IMR-90 (cell line): ENCODE results near the gene KCNS1. TPM values are rescaled to one million over a fixed set of nuclear protein-coding genes. Genes with fewer than 3 reads are reported as not detected.

Experiments used
- ATAC-seq: fragments of 200-7000 bp; cut with Tn5 transposase; 2 replicates; pipeline ENCODE4 v1.9.1; 2020; ENCODE audit warnings: low read depth, mild to moderate bottlenecking, moderate library complexity
- BruUV-seq: library from RNA; stranded (reverse); fragments of 400-500 nt; replicated peaks from 2 replicates; lab custom pipeline; 2021; lab: Mats Ljungman, UMichigan
- CTCF ChIA-PET: fragments of 300-600 bp; formaldehyde crosslinking; extraction: SDS; loops from one replicate; lab custom pipeline; 2021; ENCODE audit warnings: antibody characterized with exemption; lab: Yijun Ruan, JAX
- POLR2A ChIA-PET: fragments of 300-600 bp; sonication (Branson Sonifier 250); formaldehyde crosslinking; loops from one replicate; lab custom pipeline; 2022; ENCODE audit warnings: antibody characterized with exemption; ENCODE audit not compliant: unreplicated experiment; lab: Charles Lee
- DNase-seq: peaks from one replicate; pipeline ENCODE4 v3.0.0; 2013
- H2AFZ ChIP-seq: replicated peaks from 2 replicates; pipeline ENCODE3; 2013; ENCODE audit warnings: low read length, mild to moderate bottlenecking; ENCODE audit not compliant: poor library complexity
- H2AK5ac ChIP-seq: 2 replicates; pipeline ENCODE4 v1.6.1; 2013; ENCODE audit warnings: low read depth, low read length, inconsistent platforms
- H2AK9ac ChIP-seq: replicated peaks from 2 replicates; pipeline ENCODE3; 2013; ENCODE audit warnings: mild to moderate bottlenecking, low read depth, low read length, moderate library complexity; ENCODE audit not compliant: poor library complexity
- H2BK120ac ChIP-seq: 2 replicates; pipeline ENCODE4 v1.6.1; 2013; ENCODE audit warnings: low read depth, low read length, inconsistent platforms
- H2BK15ac ChIP-seq: 3 replicates; pipeline ENCODE4 v1.6.1; 2013; ENCODE audit warnings: low read depth, low read length, inconsistent platforms
- H2BK20ac ChIP-seq: 2 replicates; pipeline ENCODE4 v1.6.1; 2013; ENCODE audit warnings: low read depth, mild to moderate bottlenecking, inconsistent platforms, low read length, moderate library complexity
- H2BK5ac ChIP-seq: 2 replicates; pipeline ENCODE4 v1.6.1; 2013; ENCODE audit warnings: mild to moderate bottlenecking, low read depth, low read length, inconsistent platforms; ENCODE audit not compliant: poor library complexity, severe bottlenecking
- H3K14ac ChIP-seq: replicated peaks from 2 replicates; pipeline ENCODE4 v1.6.1; 2013; ENCODE audit warnings: low read depth, low read length, inconsistent platforms
- H3K18ac ChIP-seq: 2 replicates; pipeline ENCODE4 v1.6.1; 2013; ENCODE audit warnings: low read depth, low read length, control low read depth
- H3K23ac ChIP-seq: 2 replicates; pipeline ENCODE4 v1.6.1; 2013; ENCODE audit warnings: low read depth, low read length, inconsistent platforms
- H3K27ac ChIP-seq: 2 replicates; pipeline ENCODE4 v1.5.1; 2013; ENCODE audit warnings: mild to moderate bottlenecking, control low read depth, low read length; ENCODE audit not compliant: insufficient read depth
- H3K27me3 ChIP-seq: 2 replicates; pipeline ENCODE4 v1.6.1; 2013; ENCODE audit warnings: low read length; ENCODE audit not compliant: control insufficient read depth, insufficient read depth
- H3K36me3 ChIP-seq: 2 replicates; pipeline ENCODE4 v1.6.1; 2013; ENCODE audit warnings: low read length, mixed read lengths; ENCODE audit not compliant: control insufficient read depth, insufficient read depth
- H3K4ac ChIP-seq: 2 replicates; pipeline ENCODE4 v1.6.1; 2013; ENCODE audit warnings: low read depth, low read length, inconsistent platforms
- H3K4me1 ChIP-seq: 2 replicates; pipeline ENCODE4 v1.6.1; 2013; ENCODE audit warnings: low read length, mixed read lengths; ENCODE audit not compliant: control insufficient read depth, insufficient read depth
- H3K4me2 ChIP-seq: 2 replicates; pipeline ENCODE4 v1.6.1; 2013; ENCODE audit warnings: low read depth, mild to moderate bottlenecking, control low read depth, low read length, moderate library complexity
- H3K4me3 ChIP-seq: 2 replicates; pipeline ENCODE4 v1.5.1; 2013; ENCODE audit warnings: low read depth, mild to moderate bottlenecking, control low read depth, low read length, moderate library complexity; ENCODE audit not compliant: insufficient read depth
- H3K56ac ChIP-seq: 2 replicates; pipeline ENCODE4 v1.6.1; 2013; ENCODE audit warnings: low read length, inconsistent platforms; ENCODE audit not compliant: insufficient read depth; ENCODE audit errors: extremely low read depth
- H3K79me1 ChIP-seq, 2 experiments: 2 replicates each; pipeline ENCODE4 v1.6.1; 2013; ENCODE audit warnings: low read length in 2 of 2, inconsistent platforms in 1 of 2, low read depth in 1 of 2
- H3K9ac ChIP-seq: 2 replicates; pipeline ENCODE4 v1.6.1; 2013; ENCODE audit warnings: low read depth, low read length, control low read depth
- H3K9me1 ChIP-seq: 2 replicates; pipeline ENCODE4 v1.6.1; 2013; ENCODE audit warnings: low read length, inconsistent platforms; ENCODE audit not compliant: insufficient read depth
- H3K9me3 ChIP-seq: 2 replicates; pipeline ENCODE4 v1.6.1; 2013; ENCODE audit warnings: low read length; ENCODE audit not compliant: control insufficient read depth, insufficient read depth
- H4K20me1 ChIP-seq: 2 replicates; pipeline ENCODE4 v1.6.1; 2013; ENCODE audit warnings: low read length, inconsistent platforms; ENCODE audit not compliant: insufficient read depth
- H4K5ac ChIP-seq: 2 replicates; pipeline ENCODE4 v1.6.1; 2013; ENCODE audit warnings: mild to moderate bottlenecking, low read depth, low read length, control low read depth
- H4K8ac ChIP-seq, 2 experiments: 2 replicates each; pipeline ENCODE4 v1.6.1; 2013; ENCODE audit warnings: low read depth in 2 of 2, low read length in 2 of 2, control low read depth in 1 of 2, inconsistent platforms in 1 of 2
- H4K91ac ChIP-seq: 2 replicates; pipeline ENCODE4 v1.6.1; 2013; ENCODE audit warnings: low read depth, low read length, inconsistent platforms; ENCODE audit not compliant: insufficient read depth
- BHLHE40 ChIP-seq: fragments of 150-350 bp; IDR thresholded peaks from 2 replicates; pipeline ENCODE4 v1.6.1; 2016; ENCODE audit warnings: mild to moderate bottlenecking, low read depth, low read length
- CEBPB ChIP-seq: IDR thresholded peaks from 2 replicates; pipeline ENCODE4 v1.6.1; 2012; ENCODE audit warnings: low read depth, low read length, improper control_type of control experiment
- CTCF ChIP-seq: conservative IDR thresholded peaks from 2 replicates; pipeline ENCODE4 v1.5.1; 2012; ENCODE audit warnings: mild to moderate bottlenecking, low read depth, low read length, improper control_type of control experiment
- MAZ ChIP-seq: IDR thresholded peaks from 2 replicates; pipeline ENCODE4 v1.6.1; 2012; ENCODE audit warnings: low read depth, mild to moderate bottlenecking, low read length, improper control_type of control experiment, moderate library complexity, borderline replicate concordance
- WGBS, 2 experiments: methylation state at CpG; one replicate each; pipeline versions ENCODE4 v1.1.5 to v1.1.7; 2013; ENCODE audit warnings: missing lambda C conversion rate in 2 of 2; ENCODE audit not compliant: insufficient read length in 1 of 2; ENCODE audit errors: extremely low coverage in 2 of 2; 5-methylcytosine and 5-hydroxymethylcytosine counted together
- dilution Hi-C: fragments of 300-500 bp; cut with HindIII; formaldehyde crosslinking; loops from one replicate; pipeline ENCODE4 v1.14.3; 2018; ENCODE audit warnings: low sequenced_read_pairs; ENCODE audit not compliant: unreplicated experiment
- in situ Hi-C: fragments of 300-500 bp; cut with MboI; formaldehyde crosslinking; loops from 3 replicates; pipeline ENCODE4 v1.14.3; 2019; ENCODE audit warnings: low sequenced_read_pairs, inconsistent platforms, mixed read lengths
- intact Hi-C: fragments of 100-400 bp; cut with micrococcal nuclease; formaldehyde crosslinking; loops from 2 replicates; pipeline ENCODE4 v1.10.0; 2022
- polyA plus RNA-seq, 3 experiments: library from polyadenylated mRNA; depleted of rRNA; stranded (reverse); fragments of >200 nt; gene quantifications; 2 replicates each; pipeline ENCODE4 v1.2.3, GENCODE V29; 2012; ENCODE audit warnings: low replicate concordance in 1 of 3
- total RNA-seq: library from RNA; depleted of rRNA; stranded (reverse); fragments of >200 nt; gene quantifications from 2 replicates; pipeline ENCODE4 v1.2.3, GENCODE V29; 2012

Gene KCNS1
- total and polyA plus RNA-seq, 2 of the 4 experiments (the other 2 are of a cell fraction), result 0.54 to 0.62 TPM

- TF ChIP-seq CTCF (no peak), CEBPB (no peak)
Observed at GRCh38 chr20:45049438-45049837, 51.5 kb downstream of the KCNS1 start (continued).

GRCh38 chr20:45047581-45048119 is 53.3 kb downstream of the KCNS1 start:
- ChIA-PET CTCF (interaction anchor here (1.0 kb wide), 1 partner anchor 48 kb away, joined by 6 read pairs; no protein-coding TSS in a partner anchor), POLR2A (no interaction called here)
- H3K9ac ChIP-seq, result no peak overlapping the region
- no peak overlapping the region for H2AK9ac ChIP-seq
- no peaks in the 10 kb centered on the region for H3K9me3 ChIP-seq
- H3K56ac ChIP-seq, result no peak overlapping the region
- no peak overlapping the region for H2BK15ac ChIP-seq
- DNase-seq, result no peak
- H3K27me3 ChIP-seq, result no peaks in the 10 kb centered on the region
- no peak overlapping the region for H3K14ac ChIP-seq
- H2BK20ac ChIP-seq, result no peak overlapping the region
- H2AK5ac ChIP-seq, result no peak overlapping the region
- no peaks in the 10 kb centered on the region for H3K9me1 ChIP-seq
- no peak; the same call in 1 of the 2 replicates for ATAC-seq
- H4K5ac ChIP-seq, result no peak overlapping the region
- no peak overlapping the region for H2BK5ac ChIP-seq
- no CpG with 5 or more reads among the region's 2 CpGs for WGBS, 2 experiments
- H3K4me3 ChIP-seq, result no peak overlapping the region
- peaks cover 13 to 25% of the 10 kb centered on the region in 2 experiments for H3K79me1 ChIP-seq
- no peak overlapping the region for H2BK120ac ChIP-seq
- BruUV-seq, result no TSS peak
- H4K91ac ChIP-seq, result no peak overlapping the region
- dilution Hi-C loops, result no loop called here
- H3K4me2 ChIP-seq, result no peak overlapping the region
- peak overlapping the region; percentile 77; the same call in 1 of the 2 replicates for H3K18ac ChIP-seq
- no peak overlapping the region for H2AFZ ChIP-seq
- H4K8ac ChIP-seq, result no peak overlapping the region
- no peak overlapping the region for H3K23ac ChIP-seq
- H3K4me1 ChIP-seq, result peaks cover 11% of the 10 kb centered on the region
- no peak overlapping the region for H3K27ac ChIP-seq
- no peaks in the 10 kb centered on the region for H3K36me3 ChIP-seq
- H4K20me1 ChIP-seq, result no peaks in the 10 kb centered on the region
- in situ Hi-C loops, result loop anchor here (5.0 to 25.0 kb wide), 2 partner anchors 40 to 740 kb away; partner anchors contain the start of genes DNTTIP1 and WFDC3
- no peak for TF ChIP-seq CTCF
- TF ChIP-seq BHLHE40, result no peak
- no peak for TF ChIP-seq MAZ
- intact Hi-C loops, result no loop called here
- no peak overlapping the region for H3K4ac ChIP-seq
